SJSA1 (cell line): ENCODE results near the gene KRTCAP3. TPM values are rescaled to one million over a fixed set of nuclear protein-coding genes. Genes with fewer than 3 reads are reported as not detected.
"Not testable (repeated sequence)": the region's sequence is repeated elsewhere in the genome, so short reads cannot be mapped to it uniquely, and the experiment has no call there.

ENCODE experiments used
- DNase-seq, 2 experiments: peaks; one replicate each; pipeline ENCODE4 v3.0.0-alpha.2; 2015 to 2020; ENCODE audit warnings: low spot score in 2 of 2, low read depth in 1 of 2
- H3K27ac ChIP-seq: fragments of 250-450 bp; sonication (Bioruptor Pico); 2 replicates; pipeline ENCODE4 v1.5.1; 2020; ENCODE audit warnings: mild to moderate bottlenecking, moderate library complexity
- H3K27me3 ChIP-seq: fragments of 250-450 bp; sonication (Bioruptor Pico); replicated peaks from 2 replicates; pipeline ENCODE4 v1.5.1; 2020; ENCODE audit warnings: mild to moderate bottlenecking, moderate library complexity
- H3K36me3 ChIP-seq: fragments of 250-450 bp; sonication (Bioruptor Pico); 2 replicates; pipeline ENCODE4 v1.5.1; 2020; ENCODE audit warnings: mild to moderate bottlenecking
- H3K4me1 ChIP-seq: fragments of 250-450 bp; sonication (Bioruptor Pico); replicated peaks from 2 replicates; pipeline ENCODE4 v1.6.1; 2021; ENCODE audit warnings: mild to moderate bottlenecking
- H3K4me3 ChIP-seq: fragments of 250-450 bp; sonication (Bioruptor Pico); 2 replicates; pipeline ENCODE4 v1.5.1; 2020; ENCODE audit warnings: mild to moderate bottlenecking
- H3K9me3 ChIP-seq: fragments of 250-450 bp; sonication (Bioruptor Pico); replicated peaks from 2 replicates; pipeline ENCODE4 v1.5.1; 2020; ENCODE audit warnings: mild to moderate bottlenecking
- total RNA-seq: library from RNA; depleted of rRNA; stranded (reverse); fragments of >200 nt; shearing (Covaris generic); gene quantifications from 2 replicates; pipeline ENCODE4 v1.2.3, GENCODE V29; 2014

The KRTCAP3 gene
- total RNA-seq, 1 experiment from 2014 or later = not detected

- H3K4me1 ChIP-seq = no peaks in the 10 kb centered on the region
- no peak for DNase-seq
- H3K9me3 ChIP-seq = no peaks in the 10 kb centered on the region
- H3K4me3 ChIP-seq = no peak overlapping the region
- H3K36me3 ChIP-seq = no peaks in the 10 kb centered on the region
- no peak overlapping the region for H3K27ac ChIP-seq
- H3K27me3 ChIP-seq = no peaks in the 10 kb centered on the region
These were observed 19.2 kb upstream of the KRTCAP3 start for GRCh38 chr2:27422958-27423357.

- not testable (repeated sequence) for H3K4me1 ChIP-seq, H3K27me3 ChIP-seq, H3K4me3 ChIP-seq, H3K36me3 ChIP-seq, DNase-seq, H3K9me3 ChIP-seq, H3K27ac ChIP-seq
These were observed 17.1 kb upstream of the KRTCAP3 start for GRCh38 chr2:27425039-27425438.

- no peak for DNase-seq
- H3K9me3 ChIP-seq = no peaks in the 10 kb centered on the region
- peaks cover 18% of the 10 kb centered on the region for H3K36me3 ChIP-seq
- H3K4me1 ChIP-seq = peaks cover 17% of the 10 kb centered on the region
- H3K27ac ChIP-seq = peak overlapping the region; percentile 81
- no peaks in the 10 kb centered on the region for H3K27me3 ChIP-seq
- peak overlapping the region; percentile 99 for H3K4me3 ChIP-seq
These were observed 14.3 kb upstream of the KRTCAP3 start for GRCh38 chr2:27427863-27428212.

DNA sequence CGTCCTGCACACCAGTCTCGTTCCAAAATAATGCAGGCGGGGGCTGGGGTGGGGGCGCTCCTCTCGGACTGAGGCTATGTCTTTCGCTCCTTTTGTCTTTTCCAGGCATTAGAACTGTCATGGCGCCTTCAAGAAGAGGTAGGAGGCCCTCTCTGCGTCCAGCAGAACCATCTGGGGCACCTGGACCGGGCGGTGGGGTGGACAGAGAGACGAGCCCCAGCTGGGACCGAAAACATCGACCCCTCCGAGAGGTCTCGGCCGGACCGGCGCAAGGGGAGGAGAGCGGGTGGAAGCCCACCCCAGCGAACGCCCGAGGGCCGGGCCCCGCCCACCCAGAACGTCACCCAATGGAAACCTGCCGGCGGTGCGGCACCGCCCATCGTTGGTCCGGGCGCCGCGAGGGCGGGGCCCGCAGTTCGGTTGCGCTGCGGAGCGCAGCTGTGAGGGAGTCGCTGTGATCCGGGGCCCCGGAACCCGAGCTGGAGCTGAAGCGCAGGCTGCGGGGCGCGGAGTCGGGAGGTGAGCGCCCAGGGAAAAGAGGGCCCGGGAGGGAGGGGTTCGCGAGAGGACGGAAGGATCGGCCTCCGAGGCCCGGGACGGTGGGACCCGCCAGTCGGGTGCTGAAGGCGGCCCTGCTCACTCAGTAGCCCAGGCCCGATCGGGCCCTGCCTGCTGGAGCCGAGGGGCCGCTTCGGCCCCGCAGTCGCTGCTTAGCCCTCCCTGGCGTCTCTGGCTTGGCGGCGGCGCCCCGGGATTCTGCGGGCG, 13.8 kb upstream of the KRTCAP3 start, which contains the start of gene NRBP1:
NRBP1 (plus strand) TSS at position 419 of the 765 bp plus-strand sequence. CDS start 4,643 bp downstream, outside the sequence.
- Histone ChIP-seq H3K9me3 (no peaks in the 10 kb centered on the region), H3K36me3 (peaks cover 24% of the 10 kb centered on the region), H3K4me1 (peaks cover 17% of the 10 kb centered on the region), H3K27ac (peak within 1 kb of the TSS; percentile 81), H3K4me3 (peak within 1 kb of the TSS; percentile 99), H3K27me3 (no peaks in the 10 kb centered on the region)
- DNase-seq = peak; percentile 93 to 95

DNA sequence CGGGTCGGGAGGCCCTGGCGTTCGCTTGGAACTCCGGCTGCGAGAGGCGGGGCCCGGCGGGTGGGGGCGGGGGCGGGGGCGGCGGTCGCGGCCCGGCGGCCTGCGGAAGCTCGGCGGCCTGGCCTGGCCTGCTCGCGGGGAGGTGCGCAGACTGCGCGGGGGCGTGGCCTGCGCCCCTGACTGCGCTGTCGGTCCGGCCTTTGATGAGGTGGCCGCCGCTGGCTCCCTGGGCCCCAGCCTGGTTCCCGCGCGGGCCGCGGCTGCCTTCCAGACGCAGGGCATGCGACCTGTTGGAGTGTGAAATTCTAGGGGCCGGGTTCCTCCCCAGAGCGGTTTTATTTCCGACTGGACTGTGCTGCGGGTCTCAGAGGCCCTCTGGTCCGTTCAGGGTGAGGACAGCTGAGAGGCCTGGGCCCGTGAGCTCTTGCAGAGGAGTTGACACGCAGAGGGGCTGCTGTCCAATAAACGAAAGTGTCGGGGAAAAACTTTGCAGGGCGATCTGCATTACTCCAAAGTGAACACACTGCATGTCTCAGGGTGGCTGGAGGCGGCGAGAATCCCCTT, 13.1 kb upstream of the KRTCAP3 start:
- H3K27me3 ChIP-seq = no peaks in the 10 kb centered on the region
- H3K27ac ChIP-seq = peak overlapping the region; percentile 81
- peaks cover 30% of the 10 kb centered on the region for H3K36me3 ChIP-seq
- peaks cover 17% of the 10 kb centered on the region for H3K4me1 ChIP-seq
- peak; percentile 86 to 90 for DNase-seq
- H3K9me3 ChIP-seq = no peaks in the 10 kb centered on the region
- peak overlapping the region; percentile 99 for H3K4me3 ChIP-seq

GRCh38 chr2:27431395-27431794, 10.8 kb upstream of the KRTCAP3 start:
- no peaks in the 10 kb centered on the region for H3K27me3 ChIP-seq
- H3K4me3 ChIP-seq = no peak overlapping the region
- H3K4me1 ChIP-seq = peaks cover 17% of the 10 kb centered on the region
- no peak overlapping the region for H3K27ac ChIP-seq
- H3K36me3 ChIP-seq = peaks cover 54% of the 10 kb centered on the region
- no peaks in the 10 kb centered on the region for H3K9me3 ChIP-seq
- peak in 1 of 2 experiments; percentile 18 for DNase-seq

GRCh38 chr2:27435628-27436027, 6.6 kb upstream of the KRTCAP3 start:
- Histone ChIP-seq H3K9me3 (no peaks in the 10 kb centered on the region), H3K36me3 (peaks cover 86% of the 10 kb centered on the region), H3K4me1 (peaks cover 10% of the 10 kb centered on the region), H3K27ac (no peak overlapping the region), H3K27me3 (no peaks in the 10 kb centered on the region), H3K4me3 (no peak overlapping the region)
- no peak for DNase-seq

DNA sequence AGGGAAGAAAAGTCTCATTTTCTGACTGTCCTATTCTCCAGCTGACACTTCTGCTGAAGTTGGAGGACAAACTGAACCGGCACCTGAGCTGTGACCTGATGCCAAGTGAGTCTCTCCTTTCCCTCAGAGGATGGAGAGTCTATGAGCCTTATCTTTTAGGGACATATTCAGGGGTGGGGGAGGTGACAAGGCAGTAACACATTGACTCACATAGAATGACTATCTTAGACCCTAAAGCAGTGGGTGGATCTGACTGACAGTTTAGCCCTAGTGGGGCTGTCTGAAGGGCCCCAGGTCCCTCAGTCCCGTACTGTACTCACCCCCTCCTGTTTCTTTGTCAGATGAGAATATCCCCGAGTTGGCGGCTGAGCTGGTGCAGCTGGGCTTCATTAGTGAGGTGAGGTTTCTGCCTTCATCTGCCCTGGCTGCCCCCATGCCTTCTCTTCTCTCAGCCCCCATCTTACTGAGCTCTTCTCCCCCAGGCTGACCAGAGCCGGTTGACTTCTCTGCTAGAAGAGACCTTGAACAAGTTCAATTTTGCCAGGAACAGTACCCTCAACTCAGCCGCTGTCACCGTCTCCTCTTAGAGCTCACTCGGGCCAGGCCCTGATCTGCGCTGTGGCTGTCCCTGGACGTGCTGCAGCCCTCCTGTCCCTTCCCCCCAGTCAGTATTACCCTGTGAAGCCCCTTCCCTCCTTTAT, 805 bp upstream of the KRTCAP3 start:
- Histone ChIP-seq H3K27me3 (no peaks in the 10 kb centered on the region), H3K4me3 (no peak overlapping the region), H3K4me1 (no peaks in the 10 kb centered on the region), H3K27ac (no peak overlapping the region), H3K36me3 (peaks cover 72% of the 10 kb centered on the region), H3K9me3 (no peaks in the 10 kb centered on the region)
- DNase-seq = no peak

DNA sequence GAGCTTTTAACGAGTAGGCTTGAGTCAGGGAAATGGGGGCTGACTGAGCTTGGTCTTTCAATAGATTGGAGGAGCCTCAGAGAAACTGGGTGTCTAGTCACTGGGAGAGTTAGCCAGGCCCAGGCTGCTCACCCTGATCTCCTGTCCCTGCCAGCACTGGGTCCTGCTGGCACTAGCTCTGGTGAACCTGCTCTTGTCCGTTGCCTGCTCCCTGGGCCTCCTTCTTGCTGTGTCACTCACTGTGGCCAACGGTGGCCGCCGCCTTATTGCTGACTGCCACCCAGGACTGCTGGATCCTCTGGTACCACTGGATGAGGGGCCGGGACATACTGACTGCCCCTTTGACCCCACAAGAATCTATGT, 720 bp downstream of the KRTCAP3 start:
- Histone ChIP-seq H3K27ac (no peak overlapping the region), H3K9me3 (no peaks in the 10 kb centered on the region), H3K36me3 (peaks cover 63% of the 10 kb centered on the region), H3K4me1 (no peaks in the 10 kb centered on the region), H3K27me3 (no peaks in the 10 kb centered on the region), H3K4me3 (no peak overlapping the region)
- no peak for DNase-seq

- Histone ChIP-seq H3K4me3 (no peak overlapping the region), H3K27me3 (no peaks in the 10 kb centered on the region), H3K27ac (no peak overlapping the region), H3K9me3 (no peaks in the 10 kb centered on the region), H3K36me3 (peaks cover 56% of the 10 kb centered on the region), H3K4me1 (no peaks in the 10 kb centered on the region)
- no peak for DNase-seq
These were observed 3.0 kb downstream of the KRTCAP3 start for GRCh38 chr2:27445155-27445554.

DNA sequence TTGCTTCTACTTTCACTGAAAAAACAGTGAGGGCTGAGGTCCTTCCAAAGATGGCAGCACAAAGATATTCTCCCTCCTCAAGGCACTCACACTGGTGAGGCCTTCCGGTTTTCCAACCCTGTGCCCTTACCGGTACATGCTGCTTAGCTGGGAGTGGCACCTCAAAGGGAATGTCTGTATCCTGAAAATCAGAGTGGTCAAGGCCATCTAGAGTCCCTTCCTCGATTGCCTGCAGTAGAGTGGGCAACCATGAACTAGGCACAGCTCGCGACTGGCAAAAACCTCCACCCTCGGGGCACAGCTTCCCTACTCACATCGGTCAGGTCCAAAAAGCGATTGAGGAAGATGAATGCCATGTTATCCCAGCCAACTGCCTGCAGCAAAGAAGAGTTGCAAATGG, 3.4 kb downstream of the KRTCAP3 start:
- no peak overlapping the region for H3K27ac ChIP-seq
- no peaks in the 10 kb centered on the region for H3K4me1 ChIP-seq
- DNase-seq = no peak
- H3K4me3 ChIP-seq = no peak overlapping the region
- peaks cover 55% of the 10 kb centered on the region for H3K36me3 ChIP-seq
- H3K27me3 ChIP-seq = no peaks in the 10 kb centered on the region
- H3K9me3 ChIP-seq = no peaks in the 10 kb centered on the region

DNA sequence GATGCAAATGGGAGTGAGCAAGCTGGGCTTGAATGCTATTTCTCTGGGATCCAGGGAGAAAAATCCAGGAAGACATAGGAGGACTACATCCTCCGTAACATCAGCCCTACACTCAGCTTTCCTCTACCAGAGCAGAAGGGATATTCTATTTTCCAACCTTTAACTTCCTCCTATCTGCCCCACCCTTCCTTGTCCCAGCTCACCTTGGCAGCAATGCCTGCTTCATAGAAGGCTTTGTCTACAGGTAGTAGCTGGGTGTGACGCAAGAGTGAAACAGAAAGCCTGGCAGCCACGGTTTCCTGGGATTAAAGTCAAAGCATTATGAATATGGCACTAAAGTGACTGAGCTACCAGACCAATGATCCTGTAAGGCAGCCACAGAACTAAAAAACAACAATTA, 3.9 kb downstream of the KRTCAP3 start:
- no peaks in the 10 kb centered on the region for H3K27me3 ChIP-seq

DNA sequence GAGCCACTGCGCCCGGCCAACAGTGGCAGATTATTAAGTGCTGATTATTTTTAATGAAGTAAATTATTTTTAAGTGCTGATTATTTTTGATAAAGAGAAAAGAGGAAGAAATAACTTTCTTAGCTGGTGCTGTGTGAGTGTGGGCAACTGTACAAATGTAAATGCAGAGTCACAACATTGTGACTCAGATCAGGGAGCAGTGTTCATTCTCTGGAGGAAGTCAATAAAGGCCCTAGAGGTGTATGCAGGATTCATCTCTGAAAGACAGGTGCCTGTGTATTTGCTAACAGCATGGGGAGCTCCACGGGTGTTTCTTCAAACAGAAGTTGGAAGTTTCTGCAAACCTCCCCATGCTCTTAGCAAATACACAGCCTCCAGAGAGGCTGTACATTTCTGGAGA, 6.2 kb downstream of the KRTCAP3 start:
- Histone ChIP-seq H3K9me3 (no peaks in the 10 kb centered on the region), H3K4me3 (no peak overlapping the region), H3K27ac (no peak overlapping the region), H3K4me1 (no peaks in the 10 kb centered on the region), H3K36me3 (peaks cover 37% of the 10 kb centered on the region), H3K27me3 (no peaks in the 10 kb centered on the region)
- DNase-seq = no peak

More for the DNA sequence above, 3.9 kb downstream of the KRTCAP3 start:
- Histone ChIP-seq H3K27ac (no peak overlapping the region), H3K36me3 (peaks cover 51% of the 10 kb centered on the region), H3K4me3 (no peak overlapping the region), H3K4me1 (no peaks in the 10 kb centered on the region), H3K9me3 (no peaks in the 10 kb centered on the region)
- no peak for DNase-seq

DNA sequence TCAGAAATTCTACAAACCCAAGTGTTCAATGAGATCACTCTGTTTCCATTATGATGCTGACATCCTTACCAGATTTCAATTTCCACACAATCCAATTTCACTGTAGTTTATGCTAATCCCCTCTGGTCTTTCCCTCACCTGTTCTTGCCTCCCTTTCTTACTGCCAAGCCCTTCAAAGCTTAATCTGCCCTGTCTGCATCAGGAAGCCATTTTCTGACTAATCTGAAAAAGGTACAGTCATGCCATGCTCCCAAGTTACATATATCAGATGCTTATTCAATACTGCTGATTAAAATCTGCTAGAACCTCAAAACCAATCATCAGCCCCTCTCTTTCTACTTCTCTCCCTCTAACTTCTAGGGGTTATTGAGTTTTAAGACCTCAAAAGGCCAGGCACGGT, 8.9 kb downstream of the KRTCAP3 start:
- Histone ChIP-seq H3K36me3 (peaks cover 43% of the 10 kb centered on the region), H3K4me1 (no peaks in the 10 kb centered on the region), H3K27ac (no peak overlapping the region), H3K9me3 (no peaks in the 10 kb centered on the region), H3K4me3 (no peak overlapping the region), H3K27me3 (no peaks in the 10 kb centered on the region)
- no peak for DNase-seq
